PC-9 (cell line): ENCODE measurements around the gene REV3L.

Experiments used
- CTCF ChIP-seq: fragments of 200-600 bp; sonication (generic); conservative IDR thresholded peaks from 2 replicates; pipeline ENCODE4 v1.6.1; 2017; ENCODE audit warnings: mixed run types, antibody characterized with exemption, mild to moderate bottlenecking, moderate library complexity
- EZH2 ChIP-seq: fragments of 200-600 bp; sonication (generic); IDR thresholded peaks from 2 replicates; pipeline ENCODE4 v1.8.0; 2017; ENCODE audit warnings: antibody characterized with exemption, low read depth

DNA sequence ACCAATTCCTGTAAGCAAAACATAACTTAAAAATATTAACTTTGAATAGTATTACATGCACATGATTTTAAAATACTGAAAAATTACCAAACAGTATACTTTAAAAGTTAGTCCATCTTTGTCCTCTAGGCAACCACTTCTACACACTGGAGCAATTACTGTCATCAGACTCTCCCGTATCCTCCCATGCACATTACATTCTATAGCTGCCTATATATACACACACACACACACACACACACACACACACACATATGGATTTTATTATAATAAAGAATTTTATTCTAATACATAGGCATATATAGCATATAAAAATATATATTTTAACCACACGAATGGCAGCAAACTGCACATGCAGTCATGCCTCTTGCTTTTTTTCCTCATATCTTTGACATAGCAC, 8.2 kb downstream of the REV3L start:
- TF ChIP-seq CTCF (no peak), EZH2 (no peak)
